GM19240 (cell line): ENCODE data around the gene MUC5B.

Experiments used
- DNase-seq: peaks from one replicate; pipeline ENCODE4 v3.0.0; 2011; ENCODE audit warnings: low spot score; ENCODE audit not compliant: insufficient read length

Gene MUC5B

GRCh38 chr11:1300121-1300520 is 77.3 kb downstream of the MUC5B start:
- DNase-seq = no peak

GRCh38 chr11:1300569-1301187 is 77.8 kb downstream of the MUC5B start:
- DNase-seq = no peak

GRCh38 chr11:1301220-1302000 is 78.5 kb downstream of the MUC5B start:
- no peak for DNase-seq

GRCh38 chr11:1302041-1302460 is 79.2 kb downstream of the MUC5B start:
- no peak for DNase-seq

DNA sequence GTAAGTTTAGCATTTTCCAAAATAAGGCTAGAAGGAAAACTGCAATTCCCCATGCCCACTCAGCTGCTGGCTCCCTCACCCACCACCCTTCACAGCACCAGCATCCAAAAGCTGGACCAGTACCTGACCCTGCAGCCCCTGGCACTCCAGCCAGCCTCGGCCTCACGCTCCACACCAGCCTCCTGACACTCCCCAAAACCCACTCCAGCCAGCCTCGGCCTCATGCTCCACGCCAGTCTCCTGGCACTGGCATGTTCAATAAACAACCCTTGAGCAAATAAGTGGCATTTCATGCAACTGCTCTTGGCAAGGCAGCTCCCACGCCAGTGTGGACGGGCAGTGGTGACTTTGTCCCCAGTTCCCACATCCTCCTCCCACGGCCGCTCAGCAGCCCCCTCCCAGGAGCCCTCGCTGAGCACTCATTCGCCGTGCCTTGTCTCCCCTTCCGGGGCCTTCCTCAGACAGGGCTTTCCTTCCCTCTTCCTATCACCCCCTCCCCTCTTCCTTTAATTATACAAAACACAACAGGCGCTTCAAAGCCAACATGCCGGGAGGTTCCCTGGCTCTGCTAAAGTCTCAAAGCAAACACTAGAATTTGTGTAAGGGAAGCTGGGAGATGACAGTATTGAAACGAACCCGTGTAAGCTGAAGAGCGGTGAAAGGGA is 79.7 kb downstream of the MUC5B start:
- DNase-seq = no peak

DNA sequence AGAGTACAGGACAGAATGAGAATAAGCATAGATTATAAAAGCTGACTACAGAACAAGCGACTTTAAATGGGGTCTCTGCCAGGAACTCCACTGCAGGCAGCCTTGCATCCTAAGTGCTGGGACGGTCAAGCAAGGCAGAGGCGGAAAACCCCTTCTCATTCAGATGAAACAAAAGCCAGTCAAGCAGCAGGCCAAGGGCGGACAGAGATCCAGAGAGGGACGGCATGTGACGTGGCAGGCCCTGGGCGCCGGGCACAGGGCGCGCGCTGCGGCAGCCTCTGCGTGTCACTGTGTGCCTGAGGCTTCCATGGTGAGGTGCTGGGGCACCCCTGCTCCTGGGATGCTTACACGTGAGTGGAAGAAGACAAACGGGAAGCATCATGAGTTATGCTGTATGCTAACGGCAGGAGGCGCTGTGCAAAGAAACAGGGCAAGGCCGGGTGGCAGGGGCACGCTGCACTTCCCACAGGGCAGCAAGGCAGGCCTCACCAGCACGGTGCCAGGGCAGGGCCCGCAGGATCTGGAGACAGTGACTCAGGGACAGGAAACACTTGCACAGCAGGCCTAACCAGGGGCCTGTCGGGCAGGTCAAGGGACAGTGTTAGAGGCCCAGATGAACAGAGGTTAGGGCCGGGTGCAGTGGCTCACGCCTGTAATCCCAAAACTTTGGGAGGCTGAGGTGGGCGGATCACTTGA is 80.4 kb downstream of the MUC5B start:
- no peak for DNase-seq

DNA sequence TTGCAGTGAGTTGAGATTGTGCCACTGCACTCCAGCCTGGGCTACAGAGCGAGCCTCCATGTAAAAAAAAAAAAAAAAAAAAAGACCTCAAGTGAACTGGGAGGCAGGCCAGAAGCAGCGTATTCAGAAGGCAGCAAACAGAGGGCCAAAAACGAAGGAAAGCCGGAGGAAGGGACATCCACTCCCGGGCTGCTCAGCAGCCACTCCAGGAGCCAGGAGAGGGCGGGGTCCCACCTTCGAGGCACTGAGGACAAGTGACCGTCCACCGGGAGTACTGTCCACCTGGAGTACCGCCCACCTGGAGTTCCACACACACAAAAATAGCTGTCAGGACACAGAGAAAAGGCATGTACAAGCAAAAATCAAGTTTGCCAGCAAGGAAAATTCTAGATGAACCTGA is 81.1 kb downstream of the MUC5B start:
- no peak for DNase-seq

DNA sequence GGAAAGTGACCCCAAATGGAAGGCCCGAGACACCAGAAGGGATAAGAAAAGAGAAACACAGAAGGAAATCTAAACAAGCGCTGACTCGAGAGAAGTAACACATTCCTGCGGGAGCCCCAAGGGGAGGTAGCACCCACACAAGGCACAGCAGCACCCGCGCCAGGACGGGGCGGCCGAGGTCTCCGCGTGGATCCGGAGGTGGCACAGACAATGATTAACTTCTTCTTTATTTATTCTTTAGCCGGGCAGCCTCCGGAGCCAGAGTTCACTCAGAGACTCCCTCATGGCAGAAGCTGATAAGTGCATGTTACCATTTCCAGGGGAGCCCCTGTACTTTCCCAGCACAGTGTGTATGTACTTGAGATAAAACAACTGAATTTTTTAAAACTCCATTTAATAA is 81.5 kb downstream of the MUC5B start:
- DNase-seq = no peak

- no peak for DNase-seq
Measured at GRCh38 chr11:1305063-1305495, 82.2 kb downstream of the MUC5B start.

- no peak for DNase-seq
Measured at GRCh38 chr11:1305501-1306056, 82.7 kb downstream of the MUC5B start.

- no peak for DNase-seq
Measured at GRCh38 chr11:1306186-1307162, 83.6 kb downstream of the MUC5B start.

GRCh38 chr11:1307163-1307870 is 84.5 kb downstream of the MUC5B start:
- no peak for DNase-seq

- DNase-seq = no peak
Measured at GRCh38 chr11:1307998-1308742, 85.3 kb downstream of the MUC5B start.

- DNase-seq = no peak
Measured at GRCh38 chr11:1308743-1309497, 86.1 kb downstream of the MUC5B start.

DNA sequence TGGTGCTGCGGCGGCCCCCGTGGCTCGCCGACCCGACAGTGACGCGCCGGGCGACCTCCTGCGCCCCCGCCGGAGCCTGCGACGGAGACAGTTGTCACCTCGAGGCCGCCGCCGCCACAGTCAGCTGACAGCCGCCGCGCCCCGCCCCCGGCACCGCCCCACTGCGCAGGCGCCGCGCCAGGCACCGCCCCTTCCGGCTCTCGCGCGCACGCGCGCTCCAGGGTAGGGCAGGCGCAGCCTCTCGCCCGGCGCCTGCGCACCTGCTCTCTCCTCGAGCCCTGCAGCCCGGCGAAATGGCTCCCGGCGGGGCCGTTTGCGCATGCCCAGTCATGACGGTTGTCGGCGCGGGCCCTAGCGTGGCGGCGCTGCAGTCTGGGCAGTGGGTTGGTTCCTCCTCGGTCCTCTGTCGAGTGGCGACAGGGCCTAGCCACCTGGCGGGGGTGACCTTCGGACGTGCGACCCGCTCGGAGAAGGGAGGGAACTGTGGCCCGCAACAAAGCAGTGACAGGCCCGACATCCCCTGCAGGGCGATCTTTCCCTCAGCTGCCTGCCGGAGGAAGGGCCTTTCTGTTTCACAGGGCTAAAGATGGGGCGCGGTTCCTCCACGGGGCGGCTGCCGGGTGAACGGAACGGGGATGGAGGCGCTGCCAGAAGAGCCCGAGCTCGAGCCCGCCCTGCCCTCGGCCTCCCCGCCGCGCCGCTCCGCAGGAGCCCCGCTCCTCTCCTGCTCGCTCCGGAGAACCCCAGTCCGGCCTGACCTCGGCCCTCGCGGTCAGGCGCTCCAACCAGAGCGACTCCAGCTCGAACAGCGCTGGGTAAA is 86.8 kb downstream of the MUC5B start, which contains the start of gene TOLLIP:
TOLLIP (minus strand) TSS at position 135 of the 820 bp plus-strand sequence; CDS start at position 1, 134 bp downstream.
- peak; percentile 98 for DNase-seq

- DNase-seq = no peak
Measured at GRCh38 chr11:1310318-1310687, 87.4 kb downstream of the MUC5B start.

GRCh38 chr11:1310772-1311468 is 88.1 kb downstream of the MUC5B start:
- no peak for DNase-seq
